ENCODE measurements around the gene ZNF169.

DNA sequence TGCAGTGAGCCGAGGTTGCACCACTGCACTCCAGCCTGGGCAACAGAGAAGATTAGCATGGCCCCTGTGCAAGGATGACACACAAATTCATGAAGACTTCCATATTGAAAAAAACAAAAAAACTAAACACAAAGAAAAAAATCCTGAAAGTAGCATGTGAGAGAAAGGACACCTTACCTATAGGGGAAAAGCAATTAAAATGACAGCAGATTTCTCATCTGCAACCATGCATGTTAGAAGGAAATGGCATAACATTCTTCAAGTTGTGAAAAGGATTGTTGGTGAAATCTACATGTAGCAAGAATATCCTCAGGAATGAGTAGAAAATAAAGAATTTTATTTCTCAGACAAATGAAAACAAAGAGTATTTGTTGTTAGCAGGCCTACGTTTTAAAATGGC is 13.4 kb upstream of the ZNF169 start:
- TF ChIP-seq POLR2A (IDR thresholded peaks at IDR 0.05; ENCODE audit: low read depth, low read length) (no peak), EZH2 (IDR thresholded peaks at IDR 0.05; ENCODE audit: borderline replicate concordance, low read depth, low read length, severe bottlenecking) (no peak), POLR2AphosphoS5 (IDR thresholded peaks at IDR 0.05; ENCODE audit: insufficient read depth, low read depth, low read length) (no peak), GATA2 (IDR thresholded peaks at IDR 0.05; ENCODE audit: insufficient read depth, insufficient read length, low read depth, low read length) (no peak), JUN (IDR thresholded peaks at IDR 0.05; ENCODE audit: borderline replicate concordance, insufficient read depth, insufficient read length, low read depth) (no peak), MYC (IDR thresholded peaks at IDR 0.05; ENCODE audit: low read depth, low read length) (no peak)
- TF ChIP-seq, protein P1, sequence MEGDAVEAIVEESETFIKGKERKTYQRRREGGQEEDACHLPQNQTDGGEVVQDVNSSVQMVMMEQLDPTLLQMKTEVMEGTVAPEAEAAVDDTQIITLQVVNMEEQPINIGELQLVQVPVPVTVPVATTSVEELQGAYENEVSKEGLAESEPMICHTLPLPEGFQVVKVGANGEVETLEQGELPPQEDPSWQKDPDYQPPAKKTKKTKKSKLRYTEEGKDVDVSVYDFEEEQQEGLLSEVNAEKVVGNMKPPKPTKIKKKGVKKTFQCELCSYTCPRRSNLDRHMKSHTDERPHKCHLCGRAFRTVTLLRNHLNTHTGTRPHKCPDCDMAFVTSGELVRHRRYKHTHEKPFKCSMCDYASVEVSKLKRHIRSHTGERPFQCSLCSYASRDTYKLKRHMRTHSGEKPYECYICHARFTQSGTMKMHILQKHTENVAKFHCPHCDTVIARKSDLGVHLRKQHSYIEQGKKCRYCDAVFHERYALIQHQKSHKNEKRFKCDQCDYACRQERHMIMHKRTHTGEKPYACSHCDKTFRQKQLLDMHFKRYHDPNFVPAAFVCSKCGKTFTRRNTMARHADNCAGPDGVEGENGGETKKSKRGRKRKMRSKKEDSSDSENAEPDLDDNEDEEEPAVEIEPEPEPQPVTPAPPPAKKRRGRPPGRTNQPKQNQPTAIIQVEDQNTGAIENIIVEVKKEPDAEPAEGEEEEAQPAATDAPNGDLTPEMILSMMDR (IDR thresholded peaks at IDR 0.05; ENCODE audit: extremely low read depth in 1 of 2, insufficient read depth in 1 of 2, low read depth in 1 of 2, low read length in 2 of 2), result no peak
- TF ChIP-seq, protein P2, sequence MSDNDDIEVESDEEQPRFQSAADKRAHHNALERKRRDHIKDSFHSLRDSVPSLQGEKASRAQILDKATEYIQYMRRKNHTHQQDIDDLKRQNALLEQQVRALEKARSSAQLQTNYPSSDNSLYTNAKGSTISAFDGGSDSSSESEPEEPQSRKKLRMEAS (IDR thresholded peaks at IDR 0.05; ENCODE audit: insufficient read depth, insufficient read length), result no peak

Data from endothelial cell of umbilical vein (primary cell).